Measurements from ENCODE around the gene KBTBD13.

DNA sequence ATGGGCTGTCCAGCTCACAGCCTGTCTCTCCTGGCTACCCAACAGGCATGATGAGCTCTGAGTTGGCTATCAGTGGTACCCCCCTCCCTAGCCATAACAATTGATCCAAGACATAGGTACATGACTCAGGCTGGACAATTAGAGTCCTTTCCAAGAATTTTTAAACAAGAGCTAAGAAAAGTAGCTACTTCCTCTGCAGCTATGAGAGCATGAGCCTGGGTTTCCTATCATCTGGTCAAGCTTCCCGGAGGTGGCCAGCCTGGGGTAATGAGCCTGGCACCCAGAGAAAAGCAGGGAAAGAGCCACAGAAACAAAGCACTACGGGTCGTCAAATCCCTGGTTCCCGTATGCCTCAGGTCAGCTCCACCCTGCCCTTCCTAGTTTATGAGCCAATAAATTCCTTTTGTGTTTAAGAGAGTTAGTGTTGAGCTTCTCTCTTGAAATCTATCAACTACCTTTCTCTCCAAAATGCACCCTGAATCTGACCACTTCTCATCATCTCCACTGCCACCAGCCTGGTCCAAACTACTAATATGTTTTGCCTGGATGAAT is 33.7 kb upstream of the KBTBD13 start:
- TF ChIP-seq, protein P1, sequence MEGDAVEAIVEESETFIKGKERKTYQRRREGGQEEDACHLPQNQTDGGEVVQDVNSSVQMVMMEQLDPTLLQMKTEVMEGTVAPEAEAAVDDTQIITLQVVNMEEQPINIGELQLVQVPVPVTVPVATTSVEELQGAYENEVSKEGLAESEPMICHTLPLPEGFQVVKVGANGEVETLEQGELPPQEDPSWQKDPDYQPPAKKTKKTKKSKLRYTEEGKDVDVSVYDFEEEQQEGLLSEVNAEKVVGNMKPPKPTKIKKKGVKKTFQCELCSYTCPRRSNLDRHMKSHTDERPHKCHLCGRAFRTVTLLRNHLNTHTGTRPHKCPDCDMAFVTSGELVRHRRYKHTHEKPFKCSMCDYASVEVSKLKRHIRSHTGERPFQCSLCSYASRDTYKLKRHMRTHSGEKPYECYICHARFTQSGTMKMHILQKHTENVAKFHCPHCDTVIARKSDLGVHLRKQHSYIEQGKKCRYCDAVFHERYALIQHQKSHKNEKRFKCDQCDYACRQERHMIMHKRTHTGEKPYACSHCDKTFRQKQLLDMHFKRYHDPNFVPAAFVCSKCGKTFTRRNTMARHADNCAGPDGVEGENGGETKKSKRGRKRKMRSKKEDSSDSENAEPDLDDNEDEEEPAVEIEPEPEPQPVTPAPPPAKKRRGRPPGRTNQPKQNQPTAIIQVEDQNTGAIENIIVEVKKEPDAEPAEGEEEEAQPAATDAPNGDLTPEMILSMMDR (IDR thresholded peaks at IDR 0.05), result no peak
- no peak for TF ChIP-seq POLR2A (IDR thresholded peaks at IDR 0.05)

All from heart left ventricle (tissue), 13 donors.